HG02610 (cell line): Measurements from ENCODE around the gene ROR2.
"Not testable (repeated sequence)": the region's sequence is repeated elsewhere in the genome, so short reads cannot be mapped to it uniquely, and the experiment has no call there.

Source experiments
- ATAC-seq: cut with Tn5 transposase; IDR thresholded peaks from one replicate; pipeline ENCODE4 v1.9.1; 2021; ENCODE audit warnings: mild to moderate bottlenecking, moderate library complexity; ENCODE audit not compliant: unreplicated experiment

ROR2 gene

DNA sequence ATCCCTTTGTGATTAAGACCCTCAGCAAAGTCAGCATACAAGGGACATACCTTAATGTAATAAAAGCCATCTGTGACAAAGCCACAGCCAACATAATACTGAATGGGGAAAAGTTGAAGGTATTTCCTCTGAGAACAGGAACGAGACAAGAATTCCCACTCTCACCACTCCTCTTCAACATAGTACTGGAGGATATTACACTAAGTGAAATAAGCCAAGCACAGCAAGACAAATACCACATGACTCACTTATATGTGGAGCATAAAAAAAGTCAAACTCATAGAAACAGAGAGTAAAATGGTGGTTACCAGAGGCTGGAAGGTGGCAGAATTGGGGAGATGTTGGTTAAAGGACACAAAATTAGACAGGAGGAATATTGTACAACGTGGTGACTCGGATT lies 408.3 kb downstream of the ROR2 start:
- ATAC-seq, result no peak

DNA sequence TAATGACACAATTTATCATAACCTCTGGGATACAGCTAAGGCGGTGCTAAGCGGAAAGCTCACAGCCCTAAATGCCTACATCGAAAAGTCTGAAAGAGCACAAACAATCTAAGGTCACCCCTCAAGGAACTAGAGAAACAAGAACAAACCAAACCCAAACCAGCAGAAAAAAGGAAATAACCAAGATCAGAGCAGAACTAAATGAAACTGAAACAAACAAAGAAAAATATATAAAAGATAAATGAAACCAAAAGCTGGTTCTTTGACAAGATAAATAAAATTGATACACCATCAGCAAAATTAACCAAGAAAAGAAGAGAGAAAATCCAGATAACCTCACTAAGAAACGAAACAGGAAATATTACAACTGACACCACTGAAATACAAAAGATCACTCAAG lies 409.5 kb downstream of the ROR2 start:
- ATAC-seq, result not testable (repeated sequence)

DNA sequence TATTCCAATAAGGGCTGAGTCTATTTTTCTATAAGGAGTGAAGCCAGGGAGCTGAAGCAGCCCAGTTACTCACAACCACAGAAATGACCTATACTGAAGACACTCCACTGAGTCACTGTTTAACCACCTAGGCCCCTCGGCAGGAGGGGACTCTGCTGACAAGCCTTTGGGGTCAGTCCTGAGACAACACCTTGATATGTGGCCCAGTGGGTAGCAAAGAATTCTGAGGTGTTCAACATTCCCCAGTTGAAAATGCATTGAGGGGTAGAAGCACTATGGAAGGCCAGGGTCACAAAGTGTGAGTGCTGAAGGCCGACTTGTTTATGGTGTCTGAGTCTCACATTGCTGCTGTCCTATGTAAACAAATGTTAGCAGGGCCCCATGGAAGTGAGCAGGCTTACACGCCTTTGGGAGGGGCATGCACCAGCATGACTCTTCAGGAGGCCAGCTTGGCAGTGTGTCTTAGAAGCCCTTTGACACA lies 413.8 kb downstream of the ROR2 start:
- ATAC-seq, result no peak

DNA sequence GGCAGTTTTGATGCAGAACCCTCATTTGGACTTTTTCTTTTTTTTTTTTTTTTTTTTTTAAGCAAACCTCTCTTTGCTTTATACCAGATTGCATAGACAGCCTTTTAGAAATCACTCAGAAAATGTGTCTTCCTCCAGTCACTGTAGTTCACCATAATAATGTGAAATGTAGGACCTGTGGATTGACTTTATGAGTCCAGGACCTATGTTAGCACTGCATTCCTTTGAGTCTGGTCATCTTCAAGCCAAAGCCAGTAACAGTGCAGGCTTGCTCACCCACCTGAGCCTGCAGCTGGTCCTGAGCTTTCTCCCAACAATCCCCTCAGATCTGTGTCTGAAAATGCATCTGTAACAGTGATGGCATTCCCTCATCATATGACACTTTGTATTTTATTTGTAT lies 415.7 kb downstream of the ROR2 start:
- no peak for ATAC-seq

DNA sequence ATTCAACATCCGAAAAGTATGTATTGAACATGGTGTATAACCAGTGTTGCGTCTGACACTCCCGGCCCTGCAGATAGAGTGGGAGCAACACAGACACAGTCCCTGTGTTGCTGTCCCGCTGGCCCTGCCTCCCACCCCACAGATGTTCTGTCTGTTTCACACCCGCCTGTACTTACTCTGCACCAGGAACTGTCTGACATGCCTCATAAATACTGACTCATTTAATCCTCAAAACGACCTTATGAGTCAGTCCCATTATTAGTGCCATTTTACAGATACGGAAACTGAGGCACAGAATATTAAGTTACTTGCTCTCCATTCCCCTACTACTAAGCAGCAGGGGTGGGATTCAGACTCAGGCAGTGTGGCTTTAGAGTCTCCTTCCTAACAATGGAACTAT lies 416.6 kb downstream of the ROR2 start:
- ATAC-seq, result no peak

DNA sequence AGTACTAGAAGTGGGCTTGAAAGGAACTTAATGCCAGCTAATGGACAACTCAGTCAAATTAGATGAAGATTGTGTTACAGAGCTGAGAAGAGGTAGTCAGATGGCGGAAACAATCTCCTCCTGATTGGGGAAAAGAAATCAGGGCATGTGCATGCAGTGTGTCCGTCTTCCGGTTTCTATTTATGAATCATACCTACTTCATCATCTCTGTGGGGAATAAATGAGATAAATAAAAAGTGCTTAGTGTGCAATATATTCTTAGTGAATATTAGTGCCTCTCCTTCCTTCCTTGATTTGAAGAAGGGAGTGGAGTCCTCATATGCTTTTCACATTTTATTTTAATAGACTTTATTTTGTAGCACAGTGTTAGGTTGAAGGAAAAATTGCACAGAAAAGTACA lies 417.7 kb downstream of the ROR2 start:
- no peak for ATAC-seq

DNA sequence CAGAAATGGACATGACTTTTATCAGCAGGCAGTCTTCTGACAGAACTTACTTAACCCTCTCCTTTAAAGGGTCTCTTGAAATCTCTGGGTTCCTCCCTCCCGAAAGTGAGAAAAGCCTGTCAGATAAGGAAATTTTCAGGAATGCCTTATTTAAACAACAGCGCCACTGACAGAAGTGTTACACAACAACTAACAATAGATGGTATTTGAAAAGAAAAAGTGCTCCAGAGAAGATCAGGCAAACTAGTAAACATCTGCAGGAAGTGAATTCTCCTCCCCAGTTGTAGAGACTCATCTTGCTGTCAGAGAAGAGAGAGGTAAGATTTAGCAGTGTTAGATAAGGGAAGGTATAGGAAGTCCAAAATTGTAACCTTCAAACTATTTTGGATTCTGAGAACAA lies 419.2 kb downstream of the ROR2 start:
- ATAC-seq, result no peak

DNA sequence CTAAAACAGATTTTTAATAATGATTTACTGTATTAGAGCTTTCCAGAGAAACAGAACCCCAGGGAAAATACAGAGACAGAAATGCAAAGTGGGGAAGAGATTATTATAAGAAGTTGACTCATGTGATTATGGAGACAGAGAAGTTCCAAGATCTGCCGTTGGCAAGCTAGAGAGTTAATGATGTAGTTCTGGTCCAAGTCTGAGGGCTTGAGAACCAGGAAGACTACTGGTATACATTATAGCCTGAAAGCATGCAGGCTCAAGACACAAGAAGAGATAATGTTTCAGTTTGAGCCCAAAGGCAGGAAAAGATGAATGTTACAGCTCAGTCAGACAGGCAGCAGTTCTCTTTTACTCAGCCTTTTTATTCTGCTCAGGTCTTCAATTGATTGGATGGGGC lies 427.5 kb downstream of the ROR2 start:
- ATAC-seq, result no peak

DNA sequence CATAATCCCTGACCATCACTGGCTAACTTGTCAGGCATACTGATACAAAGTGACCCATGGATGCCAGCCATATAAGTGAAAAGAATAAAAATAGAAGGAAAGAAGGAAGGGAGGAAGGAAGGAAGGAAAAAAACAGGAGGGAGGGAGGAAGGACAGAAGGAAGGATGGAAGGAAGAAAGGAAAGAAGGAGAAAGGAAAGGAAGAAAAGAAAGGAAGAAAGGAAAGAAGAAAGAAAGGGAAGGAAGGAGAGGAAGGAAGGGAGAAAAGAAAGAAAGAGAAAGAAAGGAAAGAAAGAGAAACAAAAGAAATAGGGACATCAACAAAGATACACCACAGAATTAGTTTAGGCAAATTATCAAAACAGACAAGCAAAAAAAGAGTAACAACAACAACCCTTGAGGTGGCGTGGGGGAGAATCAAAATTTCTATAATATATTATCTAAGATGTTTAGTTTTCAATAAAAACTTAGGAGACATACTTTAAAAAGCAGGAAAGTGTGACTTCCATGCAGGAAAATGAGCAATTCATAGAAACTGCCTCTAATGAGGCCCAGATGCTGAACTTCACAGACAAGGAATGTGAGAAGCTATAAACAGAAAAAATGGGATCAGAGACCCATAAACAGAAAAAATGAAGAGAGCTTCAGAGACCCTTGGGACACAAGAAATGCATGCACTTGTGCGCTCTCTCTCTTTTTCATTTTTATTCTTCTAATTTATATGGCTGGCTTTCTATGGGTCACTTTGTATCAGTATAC lies 430.3 kb downstream of the ROR2 start:
- ATAC-seq, result no peak

DNA sequence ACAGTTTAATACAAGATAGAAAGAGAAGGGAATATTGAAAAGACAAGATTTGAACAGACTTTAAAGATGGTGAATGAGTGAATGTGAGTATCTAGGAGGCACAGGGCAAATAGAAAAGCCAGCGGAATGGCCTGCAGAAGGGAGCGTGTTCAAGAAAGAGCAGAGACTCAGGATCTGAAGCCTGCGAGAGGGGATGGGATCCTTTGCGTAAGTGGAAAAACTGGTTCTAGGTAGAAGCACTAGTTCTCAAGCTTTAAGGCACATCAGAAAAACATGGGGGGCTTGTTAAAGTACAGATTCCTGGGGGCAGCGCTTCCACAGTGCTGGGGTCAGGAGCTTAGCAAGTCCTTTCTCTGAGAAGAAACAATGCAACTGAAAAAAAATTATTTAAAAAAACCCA lies 431.6 kb downstream of the ROR2 start:
- no peak for ATAC-seq

DNA sequence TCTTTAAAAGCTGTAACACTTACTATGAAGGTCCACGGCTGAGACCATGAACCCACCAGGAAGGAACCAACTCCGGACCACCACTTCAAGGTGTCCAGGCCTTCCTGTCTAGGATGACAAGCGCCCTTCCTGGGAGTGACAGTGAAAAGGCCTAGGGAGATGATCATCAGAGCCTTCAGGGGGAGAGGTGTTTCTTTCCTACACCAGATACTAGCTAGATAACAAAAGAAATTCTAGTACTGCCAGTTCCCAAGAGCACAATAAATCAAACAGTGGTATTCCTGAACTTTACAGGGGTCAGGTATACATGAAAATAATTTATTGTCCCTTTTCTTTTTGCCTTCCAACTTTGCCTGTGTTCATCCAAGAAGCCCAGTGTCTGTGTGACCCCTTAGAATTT lies 432.2 kb downstream of the ROR2 start:
- no peak for ATAC-seq

DNA sequence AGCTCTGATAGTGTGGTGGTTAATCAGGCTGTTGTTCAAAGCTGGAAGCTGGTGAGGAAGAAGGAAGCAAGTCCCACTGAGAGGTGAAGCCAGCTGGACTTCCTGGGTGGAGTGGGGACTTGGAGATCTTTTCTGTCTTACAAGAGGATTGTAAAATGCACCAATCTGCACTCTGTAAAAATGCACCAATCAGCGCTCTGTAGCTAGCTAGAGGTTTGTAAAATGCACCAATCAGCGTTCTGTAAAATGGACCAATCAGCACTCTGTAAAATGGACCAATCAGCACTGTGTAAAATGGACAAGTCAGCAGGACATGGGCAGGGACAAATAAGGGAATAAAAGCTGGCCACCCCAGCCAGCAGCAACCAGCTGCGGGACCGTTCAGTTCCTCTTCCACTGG lies 432.7 kb downstream of the ROR2 start:
- not testable (repeated sequence) for ATAC-seq

DNA sequence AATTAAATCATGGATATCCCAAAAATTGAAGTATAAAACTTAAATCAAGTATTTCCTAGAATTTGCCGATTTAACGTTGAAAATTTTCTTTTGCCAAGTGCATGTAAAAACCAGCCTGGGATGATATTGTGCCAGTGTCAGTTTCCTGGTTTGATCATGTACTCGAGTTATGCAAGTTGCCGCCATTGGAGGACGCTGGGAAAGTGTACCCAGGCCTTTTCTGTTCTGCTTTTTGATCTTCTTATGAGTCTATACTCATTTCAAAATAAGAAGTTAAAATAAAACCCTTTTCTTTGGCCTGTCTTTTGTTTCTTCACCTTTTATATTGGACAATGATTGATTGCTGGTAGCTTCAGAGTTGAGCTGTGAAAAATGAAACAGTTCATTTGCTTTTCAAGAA lies 433.3 kb downstream of the ROR2 start:
- ATAC-seq, result no peak

DNA sequence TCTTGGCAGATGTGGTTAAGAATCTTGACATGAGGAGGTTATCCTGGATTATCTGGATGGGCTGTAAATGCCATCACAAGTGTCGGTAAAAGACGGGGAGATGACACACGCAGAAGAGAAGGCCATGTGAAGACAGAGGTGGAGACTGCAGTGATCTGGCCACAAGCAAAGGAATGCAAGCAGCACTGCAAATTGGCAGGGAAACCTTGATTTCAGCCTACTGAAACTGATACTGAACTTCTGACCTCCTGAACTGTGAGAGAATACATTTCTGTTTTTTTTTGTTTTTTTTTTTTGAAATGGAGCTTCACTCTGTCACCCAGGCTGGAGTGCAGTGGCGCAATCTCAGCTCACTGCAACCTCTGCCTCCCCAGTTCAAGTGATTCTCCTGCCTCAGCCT lies 433.9 kb downstream of the ROR2 start:
- ATAC-seq, result no peak

DNA sequence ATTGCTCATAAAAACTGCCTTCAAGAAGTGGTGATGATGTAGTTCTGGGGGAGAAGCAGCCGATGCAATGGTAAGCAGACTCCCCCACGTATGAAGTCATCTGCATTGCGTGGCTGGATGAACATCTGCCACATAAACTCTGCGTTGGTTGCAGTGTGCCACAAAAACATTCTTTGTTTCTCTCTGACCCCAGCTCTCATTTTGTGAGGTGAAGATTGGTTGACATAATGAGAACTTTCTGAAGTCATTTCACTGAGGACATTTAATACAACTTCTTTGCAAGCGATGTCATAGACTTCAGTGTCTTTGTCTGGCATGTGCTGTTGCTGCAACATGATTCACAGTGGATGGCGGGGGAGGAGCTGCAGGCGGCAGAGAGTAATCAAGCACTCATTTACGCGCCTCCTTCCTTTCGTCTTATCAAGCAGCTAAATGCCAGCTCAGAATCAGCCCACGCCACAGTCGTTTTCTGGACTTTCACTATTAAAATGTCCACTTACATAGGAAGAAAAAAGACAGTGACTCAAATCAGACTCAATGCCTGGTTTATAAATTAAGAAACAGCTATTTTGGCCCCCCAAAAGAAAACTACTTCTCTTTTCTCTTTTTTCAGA lies 434.8 kb downstream of the ROR2 start:
- ATAC-seq, result no peak
